GM12878 (cell line): ENCODE measurements around the gene TNFRSF9. TPM values are rescaled to one million over a fixed set of nuclear protein-coding genes. Genes with fewer than 3 reads are reported as not detected.

Source experiments
- ATAC-seq: fragments of 200-7000 bp; cut with Tn5 transposase; 3 replicates; pipeline ENCODE4 v1.9.1; 2020; ENCODE audit warnings: mild to moderate bottlenecking, moderate library complexity
- BruUV-seq: library from RNA; stranded (reverse); fragments of 400-500 nt; replicated peaks from 2 replicates; lab custom pipeline; 2021; lab: Mats Ljungman, UMichigan
- CTCF ChIA-PET: fragments of 300-600 bp; sonication (Branson Sonifier 250); formaldehyde crosslinking; extraction: SDS; loops from one replicate; lab custom pipeline; 2021; ENCODE audit warnings: inconsistent platforms; lab: Yijun Ruan, JAX
- POLR2A ChIA-PET: fragments of 350-600 bp; formaldehyde crosslinking; extraction: SDS; loops from one replicate; lab custom pipeline; 2021; ENCODE audit warnings: inconsistent platforms; lab: Charles Lee
- RAD21 ChIA-PET: fragments of 300-600 bp; sonication (Branson Sonifier 250); formaldehyde crosslinking; loops from one replicate; lab custom pipeline; 2023; ENCODE audit warnings: antibody characterized with exemption; ENCODE audit not compliant: unreplicated experiment; lab: Charles Lee
- SMC1A ChIA-PET: fragments of 300-600 bp; sonication (Branson Sonifier 250); formaldehyde crosslinking; loops from one replicate; lab custom pipeline; 2023; ENCODE audit not compliant: unreplicated experiment, uncharacterized antibody; lab: Charles Lee
- DNase-seq: peaks from one replicate; pipeline ENCODE4 v3.0.0-alpha.2; 2011; ENCODE audit warnings: low read depth, low spot score
- FAIRE-seq: peaks from 3 replicates; lab custom pipeline; 2011; peaks lifted over from hg19 to GRCh38; lab: Jason Lieb, UNC
- H2AFZ ChIP-seq: 2 replicates; pipeline ENCODE4 v1.6.0; 2011; ENCODE audit warnings: low read depth, low read length, control low read depth; ENCODE audit not compliant: control insufficient read depth
- H3K27ac ChIP-seq: 2 replicates; pipeline ENCODE4 v1.5.1; 2011; ENCODE audit warnings: control low read depth; ENCODE audit not compliant: control insufficient read depth, insufficient read depth
- H3K27me3 ChIP-seq, 2 experiments: replicated peaks in 1 of 2; 2 replicates each; pipeline versions ENCODE4 v1.6.0 to v1.6.1; 2011; ENCODE audit warnings: low read length in 1 of 2; ENCODE audit not compliant: control insufficient read depth in 2 of 2, insufficient read depth in 2 of 2
- H3K36me3 ChIP-seq, 2 experiments: 2 replicates each; pipeline ENCODE4 v1.5.1; 2011; ENCODE audit warnings: low read length in 1 of 2; ENCODE audit not compliant: control insufficient read depth in 2 of 2, insufficient read depth in 2 of 2
- H3K4me1 ChIP-seq: 2 replicates; pipeline ENCODE4 v1.6.1; 2011; ENCODE audit warnings: mild to moderate bottlenecking, low read length, moderate library complexity, mixed read lengths; ENCODE audit not compliant: control insufficient read depth, insufficient read depth
- H3K4me2 ChIP-seq: 2 replicates; pipeline ENCODE4 v1.6.0; 2011; ENCODE audit warnings: control low read depth; ENCODE audit not compliant: control insufficient read depth, insufficient read depth
- H3K4me3 ChIP-seq: fragments of 200-600 bp; sonication (generic); 2 replicates; pipeline ENCODE4 v1.5.1; 2016
- H3K79me2 ChIP-seq: 2 replicates; pipeline ENCODE4 v1.6.0; 2011; ENCODE audit warnings: low read length; ENCODE audit not compliant: control insufficient read depth, insufficient read depth
- H3K9ac ChIP-seq: 2 replicates; pipeline ENCODE4 v1.8.0; 2011; ENCODE audit warnings: low read length, control low read depth, mixed read lengths; ENCODE audit not compliant: control insufficient read depth, insufficient read depth
- H3K9me3 ChIP-seq: replicated peaks from 3 replicates; pipeline ENCODE4 v1.5.1; 2011; ENCODE audit warnings: mild to moderate bottlenecking, low read length; ENCODE audit not compliant: control insufficient read depth, insufficient read depth
- H4K20me1 ChIP-seq: 2 replicates; pipeline ENCODE4 v1.6.0; 2011; ENCODE audit not compliant: control insufficient read depth, insufficient read depth
- ATF7 ChIP-seq: fragments of 450-650 bp; IDR thresholded peaks from 2 replicates; pipeline ENCODE4 v1.6.1; 2016; ENCODE audit warnings: low read depth, mild to moderate bottlenecking
- BCL11A ChIP-seq: IDR thresholded peaks from 2 replicates; pipeline ENCODE4 v1.6.1; 2011; ENCODE audit warnings: low read depth, low read length
- BMI1 ChIP-seq: fragments of 450-650 bp; IDR thresholded peaks from 2 replicates; pipeline ENCODE4 v1.6.1; 2016; ENCODE audit warnings: mild to moderate bottlenecking, moderate library complexity, borderline replicate concordance
- ELK1 ChIP-seq: IDR thresholded peaks from 2 replicates; pipeline ENCODE4 v1.6.1; 2012; ENCODE audit warnings: low read depth, low read length, improper control_type of control experiment
- HDAC2 ChIP-seq: fragments of 200-600 bp; sonication (generic); IDR thresholded peaks from 2 replicates; pipeline ENCODE4 v1.6.1; 2017
- HDAC6 ChIP-seq: fragments of 200-600 bp; sonication (generic); IDR thresholded peaks from one replicate; pipeline ENCODE4 v1.8.0; 2017; ENCODE audit warnings: antibody characterized with exemption; ENCODE audit not compliant: unreplicated experiment
- IKZF1 ChIP-seq: fragments of 450-650 bp; conservative IDR thresholded peaks from 2 replicates; pipeline ENCODE4 v1.6.1; 2017; ENCODE audit warnings: antibody characterized with exemption, mild to moderate bottlenecking
- IRF3 ChIP-seq: fragments of 450-650 bp; IDR thresholded peaks from 2 replicates; pipeline ENCODE4 v1.6.1; 2014; ENCODE audit warnings: mild to moderate bottlenecking
- POLR2A ChIP-seq: IDR thresholded peaks from 2 replicates; pipeline ENCODE4 v1.6.1; 2011; ENCODE audit warnings: low read depth, mild to moderate bottlenecking, low read length
- POLR2AphosphoS2 ChIP-seq: IDR thresholded peaks from 2 replicates; pipeline ENCODE4 v1.6.1; 2011; ENCODE audit warnings: low read depth, mild to moderate bottlenecking, low read length, improper control_type of control experiment, moderate library complexity
- RCOR1 ChIP-seq: conservative IDR thresholded peaks from 2 replicates; pipeline ENCODE4 v1.6.1; 2012; ENCODE audit warnings: low read depth, low read length, improper control_type of control experiment
- SIX5 ChIP-seq: IDR thresholded peaks from 2 replicates; pipeline ENCODE4 v1.6.1; 2011; ENCODE audit warnings: mild to moderate bottlenecking, low read depth, low read length, moderate library complexity; ENCODE audit not compliant: severe bottlenecking
- SMAD1 ChIP-seq: fragments of 450-650 bp; IDR thresholded peaks from 2 replicates; pipeline ENCODE4 v1.6.1; 2018; ENCODE audit warnings: mild to moderate bottlenecking, low read depth; ENCODE audit not compliant: partially characterized antibody
- SP1 ChIP-seq: IDR thresholded peaks from one replicate; pipeline ENCODE4 v1.6.1; 2011; ENCODE audit warnings: low read depth, low read length
- SREBF1 ChIP-seq: IDR thresholded peaks from 2 replicates; pipeline ENCODE4 v1.6.1; 2012; ENCODE audit warnings: mild to moderate bottlenecking, low read length
- STAT3 ChIP-seq: IDR thresholded peaks from 2 replicates; pipeline ENCODE4 v1.6.1; 2011; ENCODE audit warnings: low read depth, low read length, improper control_type of control experiment
- WGBS: methylation state at CpG from one replicate; pipeline ENCODE4 v1.1.6; 2016; ENCODE audit warnings: low lambda C conversion rate; ENCODE audit not compliant: insufficient replicate concordance, insufficient coverage; ENCODE audit errors: missing lambda C conversion rate; 5-methylcytosine and 5-hydroxymethylcytosine counted together
- in situ Hi-C: fragments of 300-500 bp; cut with MboI; formaldehyde crosslinking; loops from 9 replicates; pipeline ENCODE4 v1.14.3; 2018; ENCODE audit warnings: mixed read lengths
- intact Hi-C: fragments of 100-400 bp; cut with micrococcal nuclease; formaldehyde crosslinking; loops from one replicate; pipeline ENCODE4 v1.14.2; 2022; ENCODE audit not compliant: unreplicated experiment
- polyA plus RNA-seq, 11 experiments: library from polyadenylated mRNA; depleted of rRNA in 4 of 11; unstranded in 6 of 11; stranded (reverse) in 5 of 11; fragments of >200 nt; fragmentation: Nextera tagmentation in 4 of 11; fragmentation: Illumina TruSeq in 1 of 11; extraction: Ambion mirVana in 4 of 11; extraction: Trizol in 1 of 11; gene quantifications; 1 replicate in 1 of 11; 2 replicates in 10 of 11; pipeline versions ENCODE4 v1.2.1 to v1.2.3, GENCODE V29; 2011 to 2016; ENCODE audit warnings: inconsistent platforms in 2 of 11, missing spikeins in 2 of 11, low read depth in 1 of 11
- total RNA-seq, 4 experiments: library from RNA; depleted of rRNA in 3 of 4; stranded (reverse); fragments of >200 nt in 3 of 4; fragmentation: Illumina TruSeq in 1 of 4; extraction: Trizol in 1 of 4; gene quantifications; 2 replicates each; pipeline versions ENCODE4 v1.2.1 to v1.2.3, GENCODE V29; 2013 to 2021

Gene TNFRSF9
- total and polyA plus RNA-seq, 10 of the 15 experiments (the other 5 are each of a cell fraction or from before 2014, with no cell fraction given), result 2.0 to 25.6 (median 5.8) TPM

DNA sequence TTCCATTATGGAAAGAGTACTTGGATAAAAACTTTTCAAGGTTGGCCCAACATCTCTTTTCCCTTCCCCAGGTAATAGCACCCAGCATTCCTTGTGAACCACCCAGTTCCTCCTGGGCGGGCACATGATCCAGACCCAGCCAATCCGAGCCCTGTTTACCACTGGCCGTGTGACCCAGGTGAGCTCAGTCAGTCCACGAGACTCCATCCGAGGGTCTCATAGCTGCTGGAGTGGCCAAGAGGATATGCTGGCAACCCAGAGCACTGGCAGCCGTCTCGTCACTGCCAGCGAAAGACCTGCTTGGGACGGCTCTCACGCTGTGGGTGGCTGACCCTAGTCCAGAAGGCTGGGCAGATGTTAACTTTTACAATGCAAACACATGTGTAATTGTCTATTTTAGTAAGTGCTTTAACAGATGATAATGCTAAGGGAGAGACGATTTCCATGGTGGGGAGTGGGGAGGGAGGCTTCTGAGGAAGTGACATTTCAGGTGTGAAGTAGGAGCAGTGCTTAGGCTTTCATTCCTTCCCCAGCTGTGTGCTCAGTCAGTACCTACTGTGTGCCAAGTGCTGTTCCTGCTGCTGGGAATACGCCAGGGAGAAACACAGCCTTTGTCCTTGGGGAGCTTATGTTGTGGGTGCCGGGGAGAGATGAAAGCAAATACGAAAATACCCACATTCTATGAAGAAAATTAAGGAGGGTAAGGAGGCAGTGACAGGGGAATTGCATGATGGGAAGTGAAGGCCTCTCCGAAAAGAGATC, 45.4 kb upstream of the TNFRSF9 start:
- Histone ChIP-seq H3K36me3 (peaks cover 29 to 32% of the 10 kb centered on the region in 2 experiments), H3K4me2 (no peak overlapping the region), H2AFZ (no peak overlapping the region), H4K20me1 (no peaks in the 10 kb centered on the region; the same call in 1 of the 2 replicates), H3K4me1 (peaks cover 12% of the 10 kb centered on the region), H3K9me3 (no peaks in the 10 kb centered on the region), H3K79me2 (no peaks in the 10 kb centered on the region; the same call in 1 of the 2 replicates), H3K4me3 (no peak overlapping the region), H3K27ac (no peak overlapping the region), H3K9ac (no peak overlapping the region), H3K27me3 (no peaks in the 10 kb centered on the region)
- in situ Hi-C loops, result no loop called here
- POLR2A ChIA-PET, result no interaction called here
- BruUV-seq, result no TSS peak
- intact Hi-C loops, result no loop called here
- ATAC-seq (no peak), FAIRE-seq (no peak), DNase-seq (no peak)
- CTCF ChIA-PET, result interaction anchor here (4.4 to 13.3 kb wide), 2 partner anchors 11 to 30 kb away, joined by 21 to 263 read pairs; no protein-coding TSS in a partner anchor
- WGBS, result 95% methylated on average over 15 of the region's 15 CpGs
- SMC1A ChIA-PET, result interaction anchor here (0.7 to 1.0 kb wide), 3 partner anchors 10 to 328 kb away, joined by 3 to 4 read pairs (median 3); no protein-coding TSS in a partner anchor
- TF ChIP-seq HDAC2, result no peak
- no peak; the same call in 1 of the 2 replicates for TF ChIP-seq POLR2AphosphoS2
- TF ChIP-seq POLR2A, result peak; percentile 52
- RAD21 ChIA-PET, result no interaction called here

DNA sequence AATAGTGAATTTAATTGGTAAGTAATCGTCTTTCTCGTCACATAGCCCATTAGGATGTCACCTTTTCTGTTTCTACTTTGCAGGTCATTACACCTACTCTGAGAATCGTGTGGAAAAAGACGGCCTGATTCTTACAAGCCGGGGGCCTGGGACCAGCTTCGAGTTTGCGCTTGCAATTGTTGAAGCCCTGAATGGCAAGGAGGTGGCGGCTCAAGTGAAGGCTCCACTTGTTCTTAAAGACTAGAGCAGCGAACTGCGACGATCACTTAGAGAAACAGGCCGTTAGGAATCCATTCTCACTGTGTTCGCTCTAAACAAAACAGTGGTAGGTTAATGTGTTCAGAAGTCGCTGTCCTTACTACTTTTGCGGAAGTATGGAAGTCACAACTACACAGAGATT, 44.2 kb upstream of the TNFRSF9 start:
- intact Hi-C loops (loop anchor here (5.0 kb wide), 2 partner anchors 32 to 327 kb away; no protein-coding TSS in a partner anchor), in situ Hi-C loops (no loop called here)
- Histone ChIP-seq H3K4me2 (no peak overlapping the region), H3K9me3 (no peaks in the 10 kb centered on the region), H3K4me1 (peaks cover 12% of the 10 kb centered on the region), H3K4me3 (no peak overlapping the region), H3K27ac (no peak overlapping the region), H4K20me1 (no peaks in the 10 kb centered on the region; the same call in 1 of the 2 replicates), H3K9ac (no peak overlapping the region), H3K79me2 (no peaks in the 10 kb centered on the region; the same call in 1 of the 2 replicates), H3K36me3 (peaks cover 33 to 37% of the 10 kb centered on the region in 2 experiments), H3K27me3 (no peaks in the 10 kb centered on the region), H2AFZ (no peak overlapping the region)
- ChIA-PET POLR2A (no interaction called here), CTCF (interaction anchor here (3.0 to 13.3 kb wide), 3 partner anchors 10 to 362 kb away, joined by 7 to 263 read pairs (median 21); no protein-coding TSS in a partner anchor), SMC1A (interaction anchor here (1.0 to 6.1 kb wide), 2 partner anchors 9 to 32 kb away, joined by 3 to 58 read pairs; no protein-coding TSS in a partner anchor), RAD21 (interaction anchor here (1.2 to 2.7 kb wide), 3 partner anchors 27 to 329 kb away, joined by 3 to 13 read pairs (median 3); no protein-coding TSS in a partner anchor)
- FAIRE-seq (no peak), DNase-seq (no peak), ATAC-seq (no peak)
- no TSS peak for BruUV-seq
- WGBS, result 98% methylated on average over 15 of the region's 15 CpGs
- no peak for TF ChIP-seq SIX5
- TF ChIP-seq ATF7, result no peak
- TF ChIP-seq ELK1, result no peak
- no peak for TF ChIP-seq SMAD1
- no peak for TF ChIP-seq IKZF1
- TF ChIP-seq IRF3, result no peak
- no peak for TF ChIP-seq BCL11A
- no peak for TF ChIP-seq STAT3
- no peak for TF ChIP-seq SP1
- TF ChIP-seq BMI1, result no peak
- no peak for TF ChIP-seq RCOR1
- TF ChIP-seq HDAC6, result no peak
- TF ChIP-seq SREBF1, result no peak
